NCI-H1092 treated with DMSO at 0.1 percent for 48 hours (cell line): Measurements from ENCODE around the gene WNT9A.
"Not testable (repeated sequence)": the region's sequence is repeated elsewhere in the genome, so short reads cannot be mapped to it uniquely, and the experiment has no call there.

Experiments
- DNase-seq: peaks from one replicate; lab custom pipeline; 2025; lab: John Stamatoyannopoulos, UW

Gene WNT9A

DNA sequence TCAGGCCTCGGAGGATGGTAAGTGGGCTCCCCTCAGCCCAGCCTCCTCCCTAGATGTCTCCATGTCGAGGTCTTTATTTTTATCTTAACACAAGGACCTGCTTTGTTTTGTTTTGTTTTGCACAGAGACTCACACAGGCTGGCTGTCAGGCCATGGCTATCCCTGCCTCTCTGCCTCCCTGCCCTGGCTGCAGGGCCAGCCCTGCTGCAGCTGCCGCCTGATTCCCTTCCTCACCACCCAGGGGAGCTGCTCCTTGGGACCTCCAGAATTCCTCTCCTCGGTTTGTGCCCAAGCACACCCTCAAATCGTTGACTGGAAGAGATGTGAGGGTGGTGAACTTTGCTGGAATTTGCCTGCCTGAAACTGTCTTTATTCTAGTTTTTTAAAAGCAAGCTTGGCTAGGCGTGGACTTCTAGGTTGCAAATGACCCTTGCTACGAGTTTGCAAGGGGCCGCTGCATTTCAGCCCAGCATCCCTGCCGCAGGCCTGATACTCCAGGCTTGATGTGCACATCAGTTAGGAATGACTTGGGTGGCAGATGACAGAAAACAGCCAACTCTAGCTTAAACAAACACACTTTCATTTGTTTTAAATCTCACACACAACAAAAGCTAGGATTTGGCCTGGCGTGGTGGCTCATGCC is 37.1 kb downstream of the WNT9A start:
- DNase-seq = no peak

DNA sequence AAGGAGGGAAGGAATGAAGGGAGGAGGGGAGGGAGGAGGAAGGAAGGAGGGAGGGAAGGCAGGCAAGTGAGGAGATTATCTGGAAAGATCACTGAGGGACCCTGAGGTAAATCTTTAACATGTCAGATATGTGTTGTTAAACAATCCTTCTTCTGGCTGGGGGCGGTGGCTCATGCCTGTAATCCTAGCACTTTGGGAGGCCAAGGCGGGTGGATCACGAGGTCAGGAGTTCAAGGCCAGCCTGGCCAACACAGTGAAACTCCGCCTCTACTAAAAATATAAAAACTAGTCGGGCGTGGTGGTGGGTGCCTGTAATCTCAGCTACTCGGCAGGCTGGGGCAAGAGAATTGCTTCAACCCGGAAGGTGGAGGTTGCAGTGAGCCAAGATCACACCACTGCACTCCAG is 37.8 kb downstream of the WNT9A start:
- not testable (repeated sequence) for DNase-seq

DNA sequence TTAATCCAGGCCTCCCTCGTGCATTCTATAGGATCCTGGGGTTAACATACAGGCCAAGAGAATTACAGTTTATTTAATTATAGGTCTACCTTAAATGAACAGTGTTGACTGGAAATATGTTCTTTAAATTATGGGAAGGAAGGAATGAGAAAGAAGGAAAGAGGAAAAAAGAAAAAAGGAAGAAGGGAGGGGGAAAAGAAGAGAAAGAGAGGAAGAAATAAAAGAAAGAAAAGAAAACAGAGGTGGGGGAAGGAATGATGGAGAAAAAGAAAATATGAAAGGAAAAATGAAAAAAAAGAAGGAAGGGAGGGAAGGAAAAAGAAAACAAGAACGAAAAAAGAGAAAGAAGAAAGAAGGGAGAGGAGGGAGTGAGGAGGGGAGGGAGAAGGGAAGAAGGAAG is 38.5 kb downstream of the WNT9A start:
- DNase-seq = no peak

DNA sequence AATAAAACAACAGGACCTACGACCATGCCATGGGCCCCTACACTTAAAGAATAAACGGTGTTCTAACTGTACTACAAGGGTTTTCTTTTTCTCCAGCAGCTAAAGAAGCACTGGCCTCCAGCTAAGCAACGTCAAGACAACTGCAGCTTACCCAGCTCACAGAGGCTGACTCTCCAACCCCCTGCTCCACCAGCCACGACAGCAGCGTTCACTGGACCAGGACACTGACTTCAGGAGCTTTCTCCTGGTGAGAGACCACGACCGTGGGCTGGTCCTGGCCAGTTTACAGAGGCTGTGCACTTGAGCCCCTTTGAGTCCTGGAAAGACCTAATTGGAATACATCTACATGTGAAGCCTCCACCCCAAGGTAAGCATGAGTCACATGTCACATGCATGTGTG is 39.4 kb downstream of the WNT9A start:
- DNase-seq = no peak

DNA sequence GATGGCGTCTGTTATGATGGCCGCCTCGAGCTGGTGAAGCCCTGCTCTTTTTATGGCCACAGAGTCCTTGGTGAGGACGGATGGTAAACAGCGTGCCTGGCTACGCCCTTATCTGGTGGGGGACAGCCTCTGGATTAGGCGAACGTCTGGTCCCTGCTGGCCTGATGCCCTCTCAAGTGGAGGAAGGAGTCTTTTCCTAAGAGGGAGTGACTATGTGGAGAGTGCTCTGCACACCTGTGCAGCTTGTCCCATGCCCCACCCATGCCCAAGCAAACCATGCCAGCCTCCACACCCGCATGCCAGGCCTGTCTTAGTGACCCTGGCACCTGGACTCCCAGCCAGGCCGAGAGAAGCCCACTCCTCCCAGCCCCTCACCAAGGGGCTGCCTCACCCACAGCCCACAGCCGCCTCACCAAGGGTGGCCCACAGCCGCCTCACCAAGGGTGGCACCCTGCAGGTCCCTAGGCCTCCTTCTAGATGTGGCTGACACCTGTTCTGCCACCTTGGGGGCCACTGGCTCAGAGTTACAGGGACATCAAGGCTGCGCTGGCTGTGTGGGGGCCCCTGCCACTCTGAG is 40.2 kb downstream of the WNT9A start:
- DNase-seq = no peak

DNA sequence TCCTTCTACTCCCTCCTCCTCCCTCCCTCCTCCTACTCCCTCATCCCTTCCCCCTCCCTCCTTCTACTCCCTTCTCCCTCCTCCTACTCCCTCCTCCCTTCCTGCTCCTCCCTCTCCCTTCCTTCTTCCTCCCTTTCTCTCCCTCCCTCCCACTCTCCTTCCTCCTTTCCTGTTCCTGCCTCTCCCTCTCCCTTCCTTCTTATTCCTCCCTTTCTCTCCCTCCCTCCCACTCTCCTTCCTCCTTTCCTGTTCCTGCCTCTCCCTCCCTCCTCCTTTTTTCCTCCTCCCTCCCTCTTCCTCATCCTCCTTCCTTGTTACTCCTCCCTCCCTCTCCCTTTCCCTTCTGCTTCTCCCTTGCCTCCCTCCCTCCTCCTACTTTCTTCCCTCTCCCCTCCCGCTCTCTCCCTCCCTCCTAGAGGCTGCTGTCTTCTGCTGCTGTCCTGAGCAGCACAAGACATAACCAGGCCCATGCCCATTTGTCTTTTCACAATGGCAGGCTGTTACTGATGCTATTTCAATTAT is 41.1 kb downstream of the WNT9A start:
- DNase-seq = no peak

DNA sequence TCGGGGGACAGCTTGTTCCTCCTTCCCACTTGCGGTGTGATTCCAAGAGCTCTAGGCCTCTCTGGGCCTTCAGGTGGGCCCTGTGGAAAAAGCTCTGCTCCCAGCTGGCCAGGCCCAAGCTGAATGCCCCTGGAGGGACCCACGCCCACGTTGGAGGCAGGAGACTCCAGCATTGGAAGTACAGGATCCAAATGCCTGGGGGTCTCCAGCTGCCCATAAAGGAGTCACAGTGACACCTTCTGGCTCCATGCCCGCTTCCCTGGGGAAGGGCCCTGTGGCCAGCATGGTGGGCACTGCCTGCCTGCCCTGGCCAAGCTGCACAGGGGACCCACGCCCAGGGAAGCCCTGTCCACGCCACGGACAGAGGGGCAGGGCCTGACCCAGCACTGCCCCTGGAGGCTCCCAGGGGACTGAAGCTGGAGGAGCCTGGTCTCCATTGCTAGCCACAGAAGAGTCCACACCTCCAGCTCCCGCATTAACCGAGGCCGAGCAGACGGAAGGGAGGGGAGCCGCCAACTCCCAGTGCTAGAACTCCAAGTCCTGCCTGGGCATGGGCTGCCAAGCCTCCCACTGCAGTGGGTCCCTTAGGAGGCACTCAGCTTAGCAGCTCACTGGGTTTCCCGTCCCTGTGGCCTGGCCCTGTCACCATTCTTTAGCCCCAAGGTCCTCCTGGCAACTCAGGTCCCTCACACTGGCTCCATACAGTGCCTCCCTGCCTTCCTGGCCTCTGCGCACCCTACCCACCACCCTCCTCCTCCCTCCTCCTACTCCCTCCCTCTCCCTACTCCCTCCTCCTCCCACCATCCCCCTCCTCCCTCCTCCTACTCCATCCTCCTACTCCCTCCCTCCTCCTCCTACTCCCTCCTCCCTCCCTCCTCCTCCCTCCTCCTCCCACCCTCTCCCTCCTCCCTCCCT is 41.9 kb downstream of the WNT9A start:
- DNase-seq = no peak

DNA sequence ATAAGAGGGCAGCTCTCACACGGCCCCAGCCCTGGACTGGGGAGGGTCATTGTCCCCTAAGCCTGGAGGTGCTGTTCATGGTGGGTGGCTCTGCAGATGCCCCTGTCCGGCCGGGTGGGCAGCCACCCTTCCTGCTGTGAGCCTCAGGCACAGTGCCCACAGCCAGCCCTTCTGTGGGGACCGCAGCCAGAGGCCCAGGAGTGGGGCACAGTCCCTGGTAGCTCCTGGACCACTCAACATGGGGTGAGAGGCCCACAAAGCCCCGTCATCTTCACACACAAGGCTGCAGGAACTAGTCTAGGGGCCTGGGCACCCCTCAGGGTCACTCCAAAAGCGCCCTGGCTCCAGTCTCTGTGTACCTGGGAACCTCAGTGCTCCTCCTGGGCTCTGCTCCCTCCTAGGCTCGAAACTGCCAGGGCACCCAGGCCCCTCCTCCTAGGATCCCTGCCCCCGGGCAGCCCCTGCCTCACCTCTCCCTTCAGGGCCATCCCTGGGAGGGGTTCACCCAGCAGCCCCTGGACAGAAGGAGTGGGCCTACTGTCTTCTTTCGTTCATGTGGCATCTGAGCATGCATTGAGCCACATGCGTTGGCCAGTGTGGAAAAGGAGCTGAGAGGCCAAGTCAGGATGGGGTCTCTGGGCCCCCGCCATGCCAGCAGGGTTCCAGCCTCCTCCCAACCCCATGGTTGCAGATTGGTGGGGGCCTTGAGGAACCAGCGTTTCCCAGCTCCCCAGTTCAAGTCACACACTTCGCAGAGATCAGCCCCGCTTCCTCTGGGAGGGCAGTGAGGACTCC is 43.0 kb downstream of the WNT9A start:
- no peak for DNase-seq

DNA sequence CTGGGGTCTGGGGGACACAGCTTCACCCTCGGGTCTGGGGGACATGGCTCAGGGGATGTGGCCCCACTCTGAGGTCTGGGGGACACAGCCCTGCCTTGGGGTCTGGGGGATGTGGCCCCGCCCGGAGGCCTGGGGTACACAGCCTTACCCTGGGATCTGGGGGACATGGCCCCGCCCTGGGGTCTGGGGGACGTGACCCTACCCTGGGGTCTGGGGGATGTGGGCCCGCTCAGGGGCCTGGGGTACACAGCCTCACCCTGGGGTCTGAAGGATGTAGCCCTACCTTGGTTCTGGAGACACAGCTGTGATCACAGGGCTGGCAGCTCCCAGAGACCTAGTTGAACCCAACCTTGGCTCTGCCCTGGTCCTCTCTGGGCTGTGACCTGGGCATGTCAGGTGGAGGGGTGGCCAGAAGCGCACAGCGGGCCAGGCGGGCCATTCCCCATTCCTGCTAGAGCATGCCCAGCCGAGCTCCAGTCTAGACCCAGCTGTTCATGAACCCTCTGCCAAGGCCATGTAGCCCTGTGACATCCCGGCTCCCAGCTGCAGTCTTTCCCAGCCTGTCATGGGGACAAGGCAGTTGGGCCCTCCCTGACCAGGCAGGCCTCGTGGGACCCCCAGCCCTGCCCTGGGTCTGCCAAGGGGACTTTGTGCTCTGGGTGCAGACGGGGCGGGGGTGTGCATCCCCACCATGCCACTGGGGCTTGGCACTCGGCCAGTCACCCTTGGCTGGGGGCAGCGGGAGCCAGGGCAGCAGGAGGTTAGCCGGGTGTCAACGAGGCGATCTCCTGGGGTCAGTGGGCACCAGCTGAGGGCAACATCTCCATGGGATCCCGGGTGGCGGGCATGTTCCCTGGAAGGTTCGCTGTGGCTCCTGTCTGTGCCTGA is 43.9 kb downstream of the WNT9A start:
- no peak for DNase-seq

DNA sequence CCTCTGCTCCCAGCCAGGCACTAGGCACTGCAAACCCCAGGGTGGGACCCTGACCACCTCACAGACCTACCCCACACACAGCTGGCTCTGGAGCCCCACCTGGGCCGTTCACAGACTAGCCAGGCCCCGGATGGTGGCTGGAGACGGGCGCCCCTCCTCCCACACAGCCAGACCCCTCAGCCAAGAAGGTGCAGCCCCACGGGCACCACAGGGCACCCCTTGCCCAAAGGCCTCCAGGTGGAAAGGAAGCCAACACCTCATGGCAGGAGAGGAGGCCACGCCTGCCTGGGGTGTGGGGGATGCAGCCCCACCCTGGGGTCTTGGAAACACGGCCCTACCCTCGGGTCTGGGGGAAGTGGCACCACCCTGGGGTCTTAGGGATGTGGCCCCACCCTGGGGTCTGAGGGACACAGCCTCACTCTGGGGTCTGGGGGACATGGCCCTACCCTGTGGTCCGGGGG is 44.6 kb downstream of the WNT9A start:
- DNase-seq = no peak

DNA sequence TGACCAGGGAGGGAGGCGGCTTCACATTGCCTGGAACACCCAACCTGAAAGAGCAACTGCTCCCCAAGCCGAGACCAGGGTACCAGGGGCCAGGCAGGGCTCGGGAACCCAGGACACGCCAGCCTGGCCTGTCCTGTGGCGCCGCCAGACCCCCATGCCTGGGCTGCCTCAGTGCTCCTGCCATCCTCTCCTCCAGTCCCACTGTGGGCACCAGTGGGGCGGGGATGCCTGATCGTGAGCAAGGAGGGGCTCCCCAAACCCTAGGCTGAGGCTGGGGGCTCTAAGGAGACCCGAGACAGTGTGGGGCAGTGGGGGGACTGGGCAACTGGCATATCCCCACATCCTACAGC is 45.1 kb downstream of the WNT9A start:
- no peak for DNase-seq

DNA sequence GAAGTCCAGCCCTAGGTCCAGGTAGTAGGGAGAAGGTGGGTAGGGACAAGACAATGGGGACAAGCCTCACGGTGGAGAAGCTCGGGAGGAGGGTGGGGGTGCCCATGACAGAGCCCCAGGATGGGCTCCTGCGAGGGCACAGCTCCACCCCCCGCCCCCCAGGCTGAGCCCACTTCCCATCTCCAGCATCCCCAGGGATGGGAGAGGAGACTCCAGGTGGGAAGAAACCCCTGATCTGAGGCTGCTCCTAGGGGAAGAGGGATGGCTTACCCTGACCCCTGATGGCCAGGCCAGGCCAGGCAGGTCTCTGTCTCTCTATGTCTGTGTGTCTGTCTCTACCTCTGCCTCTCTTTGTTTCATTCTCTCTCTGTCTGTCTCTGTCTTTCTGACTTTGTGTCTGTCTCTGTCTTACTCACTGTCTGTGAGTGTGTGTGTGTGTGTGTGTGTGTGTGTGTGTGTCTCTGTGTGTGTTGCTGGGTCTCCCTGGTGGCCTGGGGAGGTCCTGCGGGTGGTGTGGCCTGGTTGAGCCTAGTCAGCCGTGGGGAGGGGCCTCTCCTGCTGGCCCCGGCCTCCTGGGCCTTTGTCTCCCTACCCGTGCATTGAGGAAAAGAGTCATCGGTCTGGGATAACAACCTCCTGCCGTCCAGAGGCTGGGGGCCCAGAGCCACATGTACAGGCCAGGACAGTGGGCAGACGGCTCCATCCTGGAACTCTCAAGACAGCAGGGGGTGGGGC is 45.7 kb downstream of the WNT9A start:
- DNase-seq = no peak

DNA sequence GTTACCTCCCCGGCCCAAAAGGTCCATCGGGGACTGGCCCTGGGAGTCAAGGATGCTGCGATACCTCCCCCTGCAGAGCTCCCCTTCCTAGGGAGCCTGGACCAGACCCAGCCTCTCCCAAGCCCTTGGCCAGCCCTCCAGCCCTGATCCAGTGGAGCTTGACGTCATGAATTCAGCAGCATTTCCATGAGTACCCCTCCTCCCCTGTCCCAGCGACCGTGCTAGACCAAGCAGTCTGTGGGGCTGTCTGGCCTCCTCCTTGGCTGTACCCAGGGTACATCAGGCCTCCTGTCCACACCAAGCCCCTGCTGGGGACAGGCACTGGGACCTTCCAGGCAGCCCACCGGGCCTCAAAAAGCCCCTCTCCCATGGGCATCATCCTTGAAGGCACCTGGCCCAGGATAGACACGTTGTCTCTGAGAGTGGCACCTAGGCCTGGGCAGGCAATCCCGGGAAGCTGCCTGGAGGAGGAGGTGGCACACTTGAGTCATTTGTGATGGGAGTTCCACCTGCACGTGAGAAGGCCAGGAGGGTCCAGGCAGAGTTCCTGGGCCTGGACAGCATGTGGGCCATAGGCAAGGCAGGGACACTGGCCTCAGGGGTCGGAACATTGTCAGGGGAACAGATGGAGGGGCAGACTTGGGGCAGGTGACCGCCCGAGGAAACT is 46.4 kb downstream of the WNT9A start:
- no peak for DNase-seq

DNA sequence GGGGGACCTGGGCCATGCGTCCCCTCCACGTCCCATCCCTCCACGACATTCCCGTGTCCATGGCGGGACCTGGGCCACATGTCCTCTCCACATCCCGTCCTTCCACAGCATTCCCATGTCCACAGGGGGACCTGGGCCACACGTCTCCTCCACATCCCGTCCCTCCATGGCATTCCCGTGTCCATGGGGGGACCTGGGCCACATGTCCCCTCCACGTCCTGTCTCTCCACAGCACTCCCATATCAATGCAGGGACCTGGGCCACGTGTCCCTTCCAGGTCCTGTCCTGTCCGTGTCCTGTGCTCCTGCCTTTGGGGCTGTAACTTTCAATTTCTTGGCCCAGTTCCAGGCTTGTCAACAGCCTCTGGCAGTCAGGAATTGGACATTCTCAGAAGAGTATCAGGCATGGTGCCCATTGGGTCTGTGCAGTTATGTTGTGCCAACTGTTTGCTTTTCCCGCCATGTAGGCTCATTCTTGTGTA is 47.1 kb downstream of the WNT9A start:
- no peak for DNase-seq

DNA sequence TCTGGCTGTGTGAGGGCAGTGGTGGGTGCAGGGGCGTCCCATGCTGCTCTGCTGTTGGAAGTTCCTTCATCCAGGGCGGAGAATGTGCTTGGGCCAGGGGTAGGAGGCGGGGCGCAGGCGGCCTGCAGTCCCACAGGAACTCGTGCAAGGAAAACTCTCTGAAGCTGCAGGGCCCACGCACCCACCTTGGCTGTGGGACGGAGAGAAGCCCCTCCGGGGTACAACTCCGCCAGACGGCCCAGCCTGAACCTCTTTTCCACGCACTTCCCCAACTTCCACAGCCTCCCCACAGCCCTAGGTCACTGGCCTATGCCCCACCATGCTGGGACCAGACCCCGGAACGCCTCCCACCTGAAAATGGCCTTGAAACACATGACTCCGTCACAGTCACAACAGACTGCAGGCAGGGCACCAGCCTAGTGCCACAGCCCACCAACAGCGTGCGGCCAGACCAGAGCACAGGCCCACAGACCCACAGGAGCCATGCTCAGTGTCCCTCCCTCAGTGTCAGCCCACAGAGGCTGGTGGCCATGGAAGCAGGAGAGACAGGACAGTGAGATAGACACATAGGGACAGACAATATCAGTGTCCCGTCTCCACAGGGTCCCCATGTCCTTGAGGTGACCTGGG is 47.8 kb downstream of the WNT9A start:
- DNase-seq = no peak

DNA sequence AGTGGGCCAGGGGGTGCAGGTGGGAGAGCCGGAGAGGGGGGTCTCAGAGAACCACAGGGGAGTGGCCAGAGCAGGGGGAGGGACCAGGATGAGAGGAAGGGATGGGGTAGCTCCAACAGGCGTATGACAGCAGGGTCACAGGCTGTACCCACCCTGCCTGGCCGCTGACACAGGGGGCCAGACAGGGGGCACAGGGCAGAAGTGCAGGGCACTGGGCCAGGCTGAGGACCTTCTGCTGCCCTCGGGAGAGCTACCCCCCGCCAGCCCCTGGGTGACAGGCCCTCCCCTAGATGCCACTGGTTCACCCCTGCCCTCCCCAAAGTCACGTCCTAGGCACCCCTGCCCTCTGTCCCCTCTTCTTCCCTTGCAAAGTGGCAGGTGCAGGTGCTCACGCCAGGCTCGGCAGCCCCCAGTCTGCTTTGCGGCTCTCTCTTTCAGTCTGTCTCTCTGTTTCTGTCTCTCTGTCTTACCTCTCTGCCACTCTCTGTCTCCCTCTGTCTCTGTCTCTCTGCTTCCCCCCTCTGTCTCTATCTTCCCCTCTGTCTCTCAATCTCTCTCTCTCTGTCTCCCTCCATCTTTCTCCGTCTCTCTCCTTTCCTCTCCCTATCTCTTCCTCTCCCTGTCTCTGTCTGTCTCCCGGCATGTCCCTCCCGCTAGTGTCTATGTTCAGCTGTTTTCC is 48.5 kb downstream of the WNT9A start:
- peak; percentile 5 for DNase-seq

DNA sequence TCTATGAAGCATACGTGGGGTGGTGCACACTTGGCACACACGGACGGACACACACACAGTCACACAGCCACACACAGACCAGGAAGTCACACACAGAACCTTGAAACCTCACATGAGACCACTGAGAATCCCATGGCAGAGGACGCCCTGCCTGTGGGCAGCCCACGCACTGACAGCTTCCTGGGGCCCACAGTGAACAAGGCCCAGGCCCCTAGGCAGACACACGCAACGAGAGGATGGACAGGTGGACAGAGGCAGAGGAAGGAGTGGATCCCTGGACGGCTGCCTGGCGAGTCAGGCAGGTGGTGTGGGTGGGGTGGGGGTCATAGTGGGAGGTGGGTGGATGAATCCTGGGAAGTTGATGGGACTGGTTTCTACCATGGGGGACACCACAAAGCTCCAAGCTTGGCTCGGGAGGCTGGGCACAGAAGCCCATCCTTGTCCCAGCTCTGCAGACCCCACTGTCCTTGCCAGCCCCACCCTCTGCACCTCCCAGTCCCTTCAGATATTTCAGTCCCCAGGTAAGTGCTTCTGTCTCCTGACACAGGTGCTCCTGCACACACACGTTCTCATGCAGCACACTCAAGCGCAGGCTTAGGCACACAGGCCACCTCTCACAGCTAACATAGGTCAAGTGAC is 49.1 kb downstream of the WNT9A start:
- no peak for DNase-seq
